SH-SY5Y (cell line): ENCODE data around the gene PDHX.

ENCODE experiments used
- GATA2 ChIP-seq: IDR thresholded peaks from 2 replicates; pipeline ENCODE4 v1.6.1; 2011; ENCODE audit warnings: mild to moderate bottlenecking, low read depth, low read length
- GATA3 ChIP-seq: IDR thresholded peaks from 2 replicates; pipeline ENCODE4 v1.6.1; 2011; ENCODE audit warnings: low read depth, mild to moderate bottlenecking, low read length, moderate library complexity

The PDHX gene

DNA sequence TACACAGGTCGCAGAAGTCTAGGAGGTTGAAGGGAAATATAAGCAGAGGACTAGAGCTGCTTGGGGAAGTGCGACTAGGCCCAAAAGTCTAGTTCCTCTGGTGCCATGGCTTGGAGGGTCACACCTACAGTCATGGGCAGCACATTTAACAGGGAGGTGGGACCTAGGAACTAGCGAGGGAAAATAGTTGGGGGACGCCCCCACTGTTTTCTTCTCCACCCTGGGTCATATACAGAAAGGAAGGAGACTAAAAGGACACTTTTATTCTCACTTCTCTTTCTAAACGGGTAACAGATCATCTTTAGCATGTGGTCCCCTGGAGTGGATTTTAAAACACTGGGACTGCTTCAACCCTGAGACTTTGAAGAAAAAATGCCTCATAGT, 16.8 kb upstream of the PDHX start:
- TF ChIP-seq GATA2 (no peak), GATA3 (no peak)

DNA sequence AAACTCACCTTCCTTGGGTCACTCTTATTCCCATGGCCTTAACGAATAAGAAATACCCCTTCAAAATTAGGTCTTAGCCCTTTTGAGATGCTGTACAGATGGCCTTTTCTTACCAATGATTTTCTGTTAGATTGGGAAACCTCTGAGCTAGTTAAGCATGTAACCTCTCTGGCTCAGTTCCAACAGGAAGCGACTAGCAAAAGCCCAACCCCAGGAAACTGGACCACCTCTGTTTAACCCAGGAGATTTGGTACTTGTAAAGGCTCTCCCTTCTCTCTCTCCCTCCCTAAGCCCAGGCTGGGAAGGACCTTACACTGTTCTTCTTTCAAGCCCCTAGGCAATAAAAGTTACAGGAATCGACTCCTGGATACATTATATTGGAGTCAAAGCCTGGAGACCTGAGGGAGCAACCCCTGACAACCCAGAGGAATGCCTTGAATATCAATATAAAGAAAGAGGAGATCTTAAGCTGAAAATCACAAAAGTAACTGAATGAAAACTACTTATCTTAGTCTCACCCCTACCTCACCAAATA, 11.9 kb upstream of the PDHX start:
- TF ChIP-seq GATA2 (no peak), GATA3 (no peak)

DNA sequence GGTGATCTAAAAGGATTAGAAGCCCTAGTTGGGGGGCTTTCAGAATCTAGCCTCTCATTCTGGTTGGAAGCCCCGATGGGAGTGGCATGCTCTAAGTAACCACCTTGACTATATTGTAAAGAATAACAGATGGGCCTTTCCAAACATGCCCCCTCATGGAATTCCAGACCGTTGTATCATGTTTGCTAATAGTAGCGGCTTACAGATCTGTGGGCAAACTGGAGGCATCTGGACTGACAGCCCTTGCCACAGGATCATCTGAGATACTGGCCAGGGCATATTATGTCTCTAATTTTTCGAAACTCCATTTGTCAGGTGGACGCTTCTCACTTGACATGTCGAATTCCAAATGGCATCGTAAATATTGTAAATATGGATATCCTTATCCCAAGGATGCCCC, 10.8 kb upstream of the PDHX start:
- TF ChIP-seq GATA2 (no peak), GATA3 (no peak)

DNA sequence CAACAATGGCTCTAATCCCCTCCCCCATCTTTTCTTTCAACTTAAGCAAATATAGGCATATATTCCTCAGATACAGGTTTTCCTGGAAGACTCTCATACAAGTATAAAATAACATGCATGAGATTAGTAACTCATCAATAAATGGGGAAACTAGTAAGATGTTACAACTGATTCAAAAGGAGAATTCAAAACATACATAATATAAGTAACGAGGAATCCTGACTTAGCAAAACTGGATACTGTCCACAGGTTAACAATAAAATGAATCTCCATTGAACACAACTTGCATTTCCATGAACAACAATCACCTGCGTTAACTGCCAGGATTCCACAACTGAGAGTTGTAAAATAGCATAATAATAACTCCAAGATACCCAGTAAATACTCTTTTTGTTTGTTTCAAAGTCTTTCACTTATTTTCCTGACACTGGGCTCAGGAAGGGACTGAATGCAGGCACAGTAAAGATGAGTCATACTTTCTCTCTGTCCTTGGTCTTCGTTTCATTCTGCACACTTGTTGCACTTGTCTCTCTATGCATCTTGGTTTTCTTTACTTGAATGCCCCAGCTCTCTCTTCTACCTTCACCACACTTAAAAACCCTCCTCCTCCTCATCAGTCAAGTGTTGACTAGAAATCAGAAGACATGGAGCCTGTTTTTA, 8.4 kb upstream of the PDHX start:
- TF ChIP-seq GATA3 (no peak), GATA2 (no peak)

DNA sequence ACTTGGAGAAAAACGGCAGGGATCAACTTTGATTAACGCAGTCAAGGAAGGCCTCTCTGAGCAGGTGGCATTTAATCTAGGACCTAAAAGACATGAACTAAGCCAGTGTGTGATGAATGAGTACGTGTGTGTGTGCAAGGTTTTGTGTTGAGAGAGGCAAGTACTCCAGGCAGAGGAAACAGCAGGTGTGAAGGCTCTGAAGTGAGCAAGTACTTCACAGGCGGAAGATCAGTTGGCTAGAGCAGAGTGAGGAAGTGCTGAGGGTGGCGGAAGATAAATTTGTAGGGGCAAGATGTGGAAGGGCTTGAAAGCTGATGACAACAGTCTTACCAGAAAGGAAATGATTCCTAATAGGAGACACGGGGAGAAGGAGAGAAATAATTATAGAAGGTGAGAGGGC, 7.0 kb upstream of the PDHX start:
- TF ChIP-seq GATA2 (no peak), GATA3 (no peak)

DNA sequence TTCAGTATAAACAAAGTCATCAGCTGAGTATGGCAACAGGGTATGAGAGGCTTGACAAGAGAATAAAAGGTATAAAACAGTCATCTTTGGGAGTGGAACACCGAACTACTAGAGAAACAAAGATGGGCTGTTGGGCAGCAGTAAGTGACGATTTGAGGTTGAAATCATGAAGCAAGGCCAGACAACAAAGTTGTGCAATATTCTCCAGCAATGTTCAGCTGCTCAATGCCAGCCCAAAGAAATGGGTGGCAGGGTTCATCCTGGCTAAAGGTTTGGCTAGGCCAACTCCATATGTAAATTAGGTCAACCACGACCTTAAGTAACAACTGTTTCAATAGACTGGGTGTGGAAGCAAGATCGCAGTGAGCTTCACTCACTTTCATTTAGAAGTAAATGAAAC, 6.5 kb upstream of the PDHX start:
- no peak for TF ChIP-seq GATA2
- TF ChIP-seq GATA3, result no peak

DNA sequence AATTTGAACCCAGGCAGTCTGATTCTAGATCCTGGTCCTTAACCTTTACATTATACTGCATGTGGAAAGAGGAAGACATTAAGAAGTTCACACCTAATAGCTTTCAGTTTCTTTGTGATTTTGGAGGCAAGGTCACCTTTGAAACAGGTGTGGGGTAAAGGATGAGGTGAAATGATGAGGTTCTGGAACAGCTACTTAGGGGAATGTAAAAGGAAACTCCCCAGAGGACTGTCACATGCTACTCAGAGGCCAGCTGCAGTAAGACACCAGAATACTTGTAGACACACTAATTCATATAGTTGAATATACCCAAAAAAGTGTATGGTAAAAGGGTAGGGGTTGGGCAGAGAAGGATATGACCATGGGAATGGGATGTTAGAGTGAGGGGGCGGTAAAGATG, 5.6 kb upstream of the PDHX start:
- TF ChIP-seq GATA3 (no peak), GATA2 (no peak)

DNA sequence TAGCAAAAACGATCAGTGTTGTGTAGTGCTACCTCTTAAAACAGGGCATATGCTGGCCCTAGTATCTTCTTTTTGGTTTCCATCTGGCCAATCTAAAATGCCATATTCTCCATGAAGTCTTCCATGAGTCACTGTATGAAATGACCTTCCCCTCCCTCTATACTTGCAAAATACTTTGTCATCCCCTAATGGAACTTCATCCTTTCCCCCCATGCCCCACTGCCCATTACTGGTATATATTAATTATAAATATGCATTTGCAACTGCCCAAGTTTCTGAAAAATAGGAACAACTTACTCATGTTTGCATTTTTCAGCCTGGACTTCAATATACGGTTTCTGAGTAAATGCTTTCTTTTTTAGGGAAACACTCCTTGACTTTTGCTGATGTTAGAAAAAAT, 4.7 kb upstream of the PDHX start:
- no peak for TF ChIP-seq GATA2
- no peak for TF ChIP-seq GATA3

DNA sequence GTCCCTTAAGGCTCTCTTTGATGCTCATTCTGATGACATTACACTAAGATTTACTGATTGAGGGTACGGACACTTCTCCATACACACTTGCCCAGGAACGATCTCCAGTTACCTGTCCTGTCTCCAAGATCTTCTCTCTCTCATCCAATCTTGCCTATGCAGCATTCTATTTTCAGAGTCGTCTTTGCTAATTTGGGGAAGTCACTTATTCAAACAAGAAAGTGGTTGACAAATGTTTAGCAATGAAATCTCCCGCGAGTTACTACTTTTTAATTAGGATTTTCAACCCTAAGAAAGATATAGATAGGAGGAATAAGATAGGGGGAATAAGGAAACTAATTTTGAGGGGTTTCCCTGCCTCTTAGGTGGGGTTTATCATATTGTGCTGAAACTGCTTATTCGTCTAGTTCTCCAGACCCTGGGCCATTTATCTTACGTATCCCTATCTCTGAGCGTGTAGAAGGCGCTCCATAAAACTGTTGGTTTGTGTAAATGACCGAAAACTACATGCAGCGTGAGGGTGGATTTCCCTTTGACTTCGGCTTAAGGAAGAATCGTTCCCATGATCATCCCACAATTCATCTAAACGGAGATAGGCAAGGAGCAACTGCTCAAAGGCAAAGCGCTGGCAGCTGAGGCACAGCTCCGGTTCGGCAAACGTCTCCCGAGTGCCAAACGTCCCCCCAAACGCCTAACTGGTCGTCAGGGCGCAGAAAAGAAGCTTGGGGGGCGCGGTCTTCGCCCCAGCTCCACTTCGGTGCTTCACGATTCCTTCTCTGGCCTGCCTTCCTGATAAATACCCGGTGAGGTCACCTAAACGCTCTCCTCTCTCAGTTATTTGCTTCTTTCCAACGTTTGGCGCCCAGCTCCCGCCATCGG, 1.0 kb upstream of the PDHX start:
- no peak for TF ChIP-seq GATA3
- no peak for TF ChIP-seq GATA2

DNA sequence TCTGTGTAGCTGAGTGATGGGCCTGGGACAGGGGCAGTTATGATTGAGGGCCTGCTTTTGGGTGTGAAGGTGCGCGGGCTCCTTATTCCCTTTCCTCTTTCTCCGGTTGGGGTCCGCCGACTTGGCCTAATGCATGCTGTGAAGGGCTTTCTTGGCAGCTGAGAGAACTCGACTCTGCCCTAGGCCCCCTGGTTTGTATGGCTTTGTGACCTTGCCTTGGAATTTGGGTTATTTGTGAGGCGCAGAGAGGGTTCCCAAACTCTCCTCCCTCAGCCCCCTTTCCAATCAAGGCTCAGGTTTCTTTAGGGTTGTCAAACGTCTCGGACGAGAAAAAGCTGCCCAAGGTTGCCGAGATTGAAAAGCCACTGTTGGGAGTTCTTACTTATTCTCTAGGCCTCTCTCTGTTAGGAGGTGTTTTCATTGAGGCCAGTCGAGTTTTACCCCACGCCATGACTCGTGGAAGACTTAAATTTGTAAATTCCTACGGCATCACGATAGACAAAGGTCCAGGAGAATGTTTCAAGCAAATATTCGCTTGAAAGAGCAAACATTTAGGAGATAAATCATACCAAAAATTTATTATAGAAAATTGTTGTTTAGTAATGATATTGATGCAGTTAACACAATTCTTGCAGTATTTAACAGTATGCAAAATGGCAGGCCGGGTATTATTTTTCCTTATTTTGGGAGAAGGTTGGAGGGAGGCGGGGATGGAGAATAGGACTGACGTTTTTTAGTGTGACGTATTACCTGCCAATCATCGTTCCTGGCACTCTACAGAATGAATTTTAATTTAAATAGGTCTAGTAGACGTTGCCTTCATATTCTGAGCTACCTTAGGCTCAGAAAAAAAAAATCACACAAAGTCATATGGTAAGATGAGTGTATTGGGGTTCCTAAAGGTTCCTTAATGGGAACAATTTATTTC, 689 bp downstream of the PDHX start:
- no peak; the same call in none of the 2 replicates for TF ChIP-seq GATA2
- TF ChIP-seq GATA3, result no peak

DNA sequence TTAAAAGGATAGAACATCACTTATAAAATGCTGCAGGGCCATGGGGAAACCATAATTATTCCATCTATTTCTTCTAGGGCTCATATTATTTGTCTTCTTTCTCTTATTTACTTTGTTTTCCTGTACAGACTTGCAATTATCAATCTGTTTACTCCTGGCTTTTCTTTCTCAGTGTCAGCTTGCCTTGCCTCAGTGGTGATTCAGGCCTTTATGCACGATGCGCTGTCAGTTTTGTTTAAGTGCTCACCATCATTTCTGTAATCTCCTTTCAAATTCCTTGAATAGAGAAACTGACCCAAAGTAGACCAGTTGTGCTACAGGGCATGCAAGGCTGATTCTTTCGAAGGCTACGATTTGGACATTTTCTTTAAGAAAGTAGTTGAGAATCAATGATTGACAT, 4.7 kb downstream of the PDHX start:
- TF ChIP-seq GATA2 (no peak), GATA3 (no peak)

DNA sequence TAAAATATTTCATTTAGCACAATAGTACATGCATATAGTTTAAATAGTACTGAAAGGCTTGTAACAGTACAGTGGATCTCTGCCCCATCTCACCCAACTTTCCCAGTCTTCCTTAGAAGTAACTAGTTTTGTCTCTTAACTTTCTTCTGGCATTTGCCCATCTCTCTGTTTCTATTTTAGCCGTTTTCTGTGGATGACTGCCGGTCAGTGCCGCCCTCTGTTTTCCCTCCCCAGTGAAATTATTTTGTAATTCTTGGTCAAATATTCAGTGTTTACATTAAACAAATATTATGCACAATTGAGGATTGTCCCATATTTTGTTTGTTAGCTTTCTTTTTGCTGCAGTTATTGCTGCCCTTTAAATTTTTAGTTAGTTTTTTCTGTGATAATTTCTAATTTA, 8.3 kb downstream of the PDHX start:
- no peak for TF ChIP-seq GATA3

DNA sequence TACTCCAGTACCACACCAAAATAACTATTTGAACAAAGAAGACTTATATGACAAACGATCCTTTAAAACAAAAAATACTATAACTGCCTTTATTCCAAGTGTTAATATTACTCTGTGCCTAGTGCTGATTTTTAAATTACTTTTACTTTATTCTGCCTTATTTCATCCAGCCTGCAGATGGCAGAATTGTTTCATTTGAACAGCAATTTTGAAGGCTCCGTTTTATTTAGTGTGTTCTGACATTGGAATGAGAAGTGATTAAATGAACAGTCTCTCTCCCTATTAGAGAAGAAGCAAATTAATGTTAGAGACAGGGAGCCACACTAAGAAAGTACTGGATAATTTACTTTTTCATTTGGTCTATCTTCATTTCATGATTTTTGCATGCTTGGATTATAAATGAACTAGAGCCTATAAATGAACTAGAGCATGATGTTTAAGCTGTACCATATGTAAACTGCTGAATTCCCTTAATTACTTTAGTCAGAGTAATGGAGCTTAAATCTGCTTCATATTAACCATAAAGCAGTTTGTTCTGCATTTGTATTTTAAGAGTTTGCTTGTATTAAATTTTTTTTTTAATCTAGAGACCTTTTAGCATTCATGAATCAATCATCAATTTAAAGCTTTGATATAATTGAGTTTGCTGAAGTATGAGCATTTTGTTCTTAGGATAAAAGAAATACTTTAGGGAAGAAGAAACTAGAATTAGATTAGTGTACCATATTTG, 9.8 kb downstream of the PDHX start:
- no peak for TF ChIP-seq GATA3
- no peak for TF ChIP-seq GATA2

DNA sequence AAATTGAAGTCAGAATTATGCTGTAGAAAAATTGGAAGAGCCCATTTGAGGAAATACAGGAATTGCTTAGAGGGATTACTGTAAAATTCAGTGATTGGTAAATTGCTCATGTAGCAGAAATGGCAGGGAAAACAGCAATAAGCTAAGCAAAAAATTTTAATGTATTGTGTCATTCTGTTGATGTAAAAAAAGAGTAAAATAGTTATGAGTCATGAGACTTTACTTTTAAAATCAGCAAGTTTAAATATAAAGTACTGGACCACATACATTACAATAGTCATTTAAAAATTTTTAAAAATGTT, 10.4 kb downstream of the PDHX start:
- TF ChIP-seq GATA2, result no peak

DNA sequence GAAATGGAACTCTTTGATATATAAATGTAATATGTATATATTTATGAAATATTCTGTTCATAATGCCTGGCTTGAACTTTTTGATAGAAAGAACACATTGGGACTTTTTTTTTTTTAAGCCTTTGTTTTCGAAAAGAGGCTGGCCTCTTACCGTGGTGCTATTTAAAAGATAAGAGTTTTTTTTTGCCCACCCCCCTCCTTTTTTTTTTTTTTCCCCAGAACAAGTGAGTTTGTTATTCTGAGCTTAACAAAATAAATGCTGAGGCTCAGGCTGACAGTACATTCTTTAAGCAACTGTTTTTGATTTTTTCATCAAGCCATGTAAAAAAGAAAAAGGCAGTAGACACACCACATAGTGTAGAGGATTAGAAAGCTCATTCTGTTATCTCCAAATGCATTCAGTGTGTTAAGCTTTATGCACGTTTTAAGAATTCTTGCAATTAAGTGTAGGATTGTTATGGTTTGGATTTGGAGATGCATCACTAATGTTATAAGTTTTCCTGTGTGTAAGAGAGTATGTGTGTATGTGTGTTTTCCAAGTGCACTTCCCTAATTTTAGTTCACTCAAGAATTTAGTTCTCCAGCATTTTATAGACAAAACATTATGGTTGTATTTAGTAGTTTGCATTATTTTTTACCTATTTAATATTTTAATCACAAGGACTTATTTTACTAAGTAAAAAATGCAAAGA, 12.0 kb downstream of the PDHX start:
- TF ChIP-seq GATA2, result no peak
- TF ChIP-seq GATA3, result no peak
